ENCODE measurements around the gene NDUFS3. TPM values are rescaled to one million over a fixed set of nuclear protein-coding genes. Genes with fewer than 3 reads are reported as not detected.
"Not testable (repeated sequence)": the region's sequence is repeated elsewhere in the genome, so short reads cannot be mapped to it uniquely, and the experiment has no call there.

Gene NDUFS3
- total RNA-seq, 1 donor from 2014 or later: 85.6 TPM

GRCh38 chr11:47536915-47537314 lies 42.0 kb upstream of the NDUFS3 start:
- TF ChIP-seq CTCF (conservative IDR thresholded peaks at IDR 0.05; ENCODE audit: low read depth, low read length): no peak
- DNase-seq (ENCODE audit: low read depth): no peak
- no peak overlapping the region for H3K4me3 ChIP-seq (ENCODE audit: low read depth, low read length)

GRCh38 chr11:47538741-47539565 lies 39.9 kb upstream of the NDUFS3 start:
- TF ChIP-seq CTCF (conservative IDR thresholded peaks at IDR 0.05; ENCODE audit: low read depth, low read length): no peak
- DNase-seq (ENCODE audit: low read depth): peak; percentile 76
- H3K4me3 ChIP-seq (ENCODE audit: low read depth, low read length): no peak overlapping the region

GRCh38 chr11:47539681-47540039 lies 39.2 kb upstream of the NDUFS3 start:
- no peak for DNase-seq (ENCODE audit: low read depth)
- no peak overlapping the region for H3K4me3 ChIP-seq (ENCODE audit: low read depth, low read length)
- TF ChIP-seq CTCF (conservative IDR thresholded peaks at IDR 0.05; ENCODE audit: low read depth, low read length): no peak

GRCh38 chr11:47541070-47541469 lies 37.8 kb upstream of the NDUFS3 start:
- DNase-seq (ENCODE audit: low read depth): no peak
- H3K4me3 ChIP-seq (ENCODE audit: low read depth, low read length): no peak overlapping the region
- no peak for TF ChIP-seq CTCF (conservative IDR thresholded peaks at IDR 0.05; ENCODE audit: low read depth, low read length)

- DNase-seq (ENCODE audit: low read depth): no peak
- no peak overlapping the region for H3K4me3 ChIP-seq (ENCODE audit: low read depth, low read length)
- TF ChIP-seq CTCF (conservative IDR thresholded peaks at IDR 0.05; ENCODE audit: low read depth, low read length): no peak
Observed at GRCh38 chr11:47545298-47545697, 33.6 kb upstream of the NDUFS3 start.

- H3K4me3 ChIP-seq (ENCODE audit: low read depth, low read length); DNase-seq (ENCODE audit: low read depth): not testable (repeated sequence)
Observed at GRCh38 chr11:47546274-47546673, 32.6 kb upstream of the NDUFS3 start.

GRCh38 chr11:47550288-47551047 lies 28.4 kb upstream of the NDUFS3 start:
- peak; percentile 59 for DNase-seq (ENCODE audit: low read depth)
- no peak overlapping the region for H3K4me3 ChIP-seq (ENCODE audit: low read depth, low read length)
- TF ChIP-seq CTCF (conservative IDR thresholded peaks at IDR 0.05; ENCODE audit: low read depth, low read length): no peak
